Hematopoietic multipotent progenitor cell treated with erythropoietin and hydrocortisone succinate and interleukin-3 and kit ligand, for 17 days (in vitro differentiated cells): ENCODE data around the gene OSGIN1.

Source experiments
- DNase-seq: peaks from one replicate; pipeline ENCODE4 v3.0.0-alpha.2; 2015; ENCODE audit warnings: low spot score

Gene OSGIN1

GRCh38 chr16:84000989-84001642, 48.1 kb downstream of the OSGIN1 start:
- no peak for DNase-seq

GRCh38 chr16:84001726-84002125, 48.7 kb downstream of the OSGIN1 start:
- no peak for DNase-seq

GRCh38 chr16:84003038-84003437, 50.0 kb downstream of the OSGIN1 start:
- no peak for DNase-seq

- DNase-seq, result no peak
Measured at GRCh38 chr16:84004442-84004841, 51.4 kb downstream of the OSGIN1 start.

- no peak for DNase-seq
Measured at GRCh38 chr16:84005391-84005790, 52.4 kb downstream of the OSGIN1 start.

GRCh38 chr16:84007520-84007919, 54.5 kb downstream of the OSGIN1 start:
- DNase-seq, result no peak

GRCh38 chr16:84007965-84008364, 54.9 kb downstream of the OSGIN1 start:
- no peak for DNase-seq

- no peak for DNase-seq
Measured at GRCh38 chr16:84009282-84009681, 56.2 kb downstream of the OSGIN1 start.

- peak; percentile 69 for DNase-seq
Measured at GRCh38 chr16:84013787-84014569, 60.9 kb downstream of the OSGIN1 start.

- no peak for DNase-seq
Measured at GRCh38 chr16:84014570-84015327, 61.7 kb downstream of the OSGIN1 start.

GRCh38 chr16:84015399-84015798, 62.4 kb downstream of the OSGIN1 start:
- no peak for DNase-seq
